ENCODE measurements around the gene PGF.
"Not testable (repeated sequence)": the region's sequence is repeated elsewhere in the genome, so short reads cannot be mapped to it uniquely, and the experiment has no call there.

Gene PGF

GRCh38 chr14:74955229-74956026, at the start of gene PGF:
Gene PGF, minus strand, starts transcription at chr14:74955597. Its CDS starts 355 bp downstream, at chr14:74955242.
- peak in 11 of 58 donors; percentile 4 to 50 (median 12) for DNase-seq

- DNase-seq = peak in 2 of 58 donors; percentile 16 to 26
Measured at GRCh38 chr14:75003250-75004027, 48.0 kb upstream of the PGF start.

GRCh38 chr14:75002392-75003249, 47.2 kb upstream of the PGF start, which contains the start of gene EIF2B2:
Gene EIF2B2, plus strand, starts transcription at chr14:75002921. Its CDS starts 70 bp downstream, at chr14:75002991.
- peak; percentile 80 to 99 (median 95) for DNase-seq

GRCh38 chr14:75001899-75002298, 46.5 kb upstream of the PGF start:
- no peak for DNase-seq

- no peak for DNase-seq
Measured at GRCh38 chr14:75001261-75001660, 45.9 kb upstream of the PGF start.

GRCh38 chr14:74995781-74996180, 40.4 kb upstream of the PGF start:
- not testable (repeated sequence) for DNase-seq

GRCh38 chr14:74994182-74994581, 38.8 kb upstream of the PGF start:
- not testable (repeated sequence) for DNase-seq

- no peak for DNase-seq
Measured at GRCh38 chr14:74988993-74989392, 33.6 kb upstream of the PGF start.

- no peak for DNase-seq
Measured at GRCh38 chr14:74988131-74988530, 32.7 kb upstream of the PGF start.

- no peak for DNase-seq
Measured at GRCh38 chr14:74985806-74986205, 30.4 kb upstream of the PGF start.

- no peak for DNase-seq
Measured at GRCh38 chr14:74985028-74985310, 29.6 kb upstream of the PGF start.

- DNase-seq = no peak
Measured at GRCh38 chr14:74984236-74985027, 29.0 kb upstream of the PGF start.

- no peak for DNase-seq
Measured at GRCh38 chr14:74983343-74983742, 27.9 kb upstream of the PGF start.

- DNase-seq = no peak
Measured at GRCh38 chr14:74982661-74983060, 27.3 kb upstream of the PGF start.

GRCh38 chr14:74981833-74982232, 26.4 kb upstream of the PGF start:
- DNase-seq = no peak

- DNase-seq = no peak
Measured at GRCh38 chr14:74981462-74981782, 26.0 kb upstream of the PGF start.

GRCh38 chr14:74980731-74981461, 25.5 kb upstream of the PGF start:
- no peak for DNase-seq

GRCh38 chr14:74980398-74980730, 25.0 kb upstream of the PGF start:
- no peak for DNase-seq

GRCh38 chr14:74979442-74980397, 24.3 kb upstream of the PGF start:
- no peak for DNase-seq
